T-helper 1 cell treated with Interleukin-12 subunit alpha and Interleukin-12 subunit beta and Interleukin-4 antibody, amounts not matched to agents 30 ng/mL and 1 ng/mL, for 36 hours (primary cell): Measurements from ENCODE around the gene MICALL2. TPM values are rescaled to one million over a fixed set of nuclear protein-coding genes. Genes with fewer than 3 reads are reported as not detected.

Experiments used
- intact Hi-C: fragments of 100-400 bp; cut with micrococcal nuclease; formaldehyde crosslinking; loops from one replicate; pipeline ENCODE4 v1.15.1; 2024
- total RNA-seq: library from RNA; stranded (reverse); gene quantifications from 2 replicates; pipeline ENCODE4 v1.2.3, GENCODE V29; 2022

Gene MICALL2
- total RNA-seq, 1 donor from 2014 or later, result 0.88 TPM

- intact Hi-C loops, result no loop called here
Observed at GRCh38 chr7:1434891-1435670, 24.2 kb downstream of the MICALL2 start.

GRCh38 chr7:1434165-1434718, 25.0 kb downstream of the MICALL2 start:
- intact Hi-C loops, result no loop called here

- intact Hi-C loops, result no loop called here
Observed at GRCh38 chr7:1433128-1433920, 25.9 kb downstream of the MICALL2 start.

- intact Hi-C loops, result loop anchor here (1.0 kb wide), 3 partner anchors 15 to 238 kb away; partner anchors contain the start of gene MICALL2
Observed at GRCh38 chr7:1432411-1433082, 26.7 kb downstream of the MICALL2 start.

GRCh38 chr7:1431634-1432380, 27.5 kb downstream of the MICALL2 start:
- intact Hi-C loops, result loop anchor here (1.0 kb wide), 3 partner anchors 15 to 238 kb away; partner anchors contain the start of gene MICALL2

GRCh38 chr7:1431226-1431625, 28.0 kb downstream of the MICALL2 start:
- intact Hi-C loops, result no loop called here

- intact Hi-C loops, result no loop called here
Observed at GRCh38 chr7:1430056-1430845, 29.0 kb downstream of the MICALL2 start.

GRCh38 chr7:1428941-1429501, 30.2 kb downstream of the MICALL2 start:
- intact Hi-C loops, result no loop called here

- intact Hi-C loops, result no loop called here
Observed at GRCh38 chr7:1427064-1427657, 32.1 kb downstream of the MICALL2 start.

- intact Hi-C loops, result no loop called here
Observed at GRCh38 chr7:1426474-1426873, 32.8 kb downstream of the MICALL2 start.

GRCh38 chr7:1425292-1426136, 33.8 kb downstream of the MICALL2 start:
- intact Hi-C loops, result no loop called here

GRCh38 chr7:1424041-1424440, 35.2 kb downstream of the MICALL2 start:
- intact Hi-C loops, result no loop called here

GRCh38 chr7:1423264-1423811, 35.9 kb downstream of the MICALL2 start:
- intact Hi-C loops, result no loop called here

GRCh38 chr7:1422512-1423263, 36.6 kb downstream of the MICALL2 start:
- intact Hi-C loops, result no loop called here

GRCh38 chr7:1421946-1422345, 37.3 kb downstream of the MICALL2 start:
- intact Hi-C loops, result no loop called here

- intact Hi-C loops, result no loop called here
Observed at GRCh38 chr7:1421020-1421790, 38.1 kb downstream of the MICALL2 start.

- intact Hi-C loops, result no loop called here
Observed at GRCh38 chr7:1419688-1420087, 39.6 kb downstream of the MICALL2 start.
